Lower lobe of right lung (tissue), 2 donors: Measurements from ENCODE around the gene NSG2. TPM values are rescaled to one million over a fixed set of nuclear protein-coding genes. Genes with fewer than 3 reads are reported as not detected.

Experiments
- ATAC-seq, 2 donors: fragments of 200-7000 bp; cut with Tn5 transposase; one replicate each; pipeline ENCODE4 v1.9.1; 2020 to 2022; ENCODE audit warnings: mild to moderate bottlenecking in 2 of 2, moderate library complexity in 2 of 2
- DNase-seq: peaks from one replicate; pipeline ENCODE4 v3.0.0-alpha.2; 2020
- H3K27ac ChIP-seq: fragments of 200-600 bp; one replicate; pipeline ENCODE4 v1.8.0; 2022
- H3K27me3 ChIP-seq: fragments of 200-600 bp; one replicate; pipeline ENCODE4 v1.8.0; 2022; ENCODE audit warnings: low read depth
- H3K36me3 ChIP-seq: fragments of 200-600 bp; one replicate; pipeline ENCODE4 v1.8.0; 2022; ENCODE audit warnings: mild to moderate bottlenecking
- H3K4me1 ChIP-seq: fragments of 200-600 bp; one replicate; pipeline ENCODE4 v1.8.0; 2022
- H3K4me3 ChIP-seq: fragments of 200-600 bp; one replicate; pipeline ENCODE4 v1.8.0; 2022; ENCODE audit warnings: mild to moderate bottlenecking
- H3K9me3 ChIP-seq: fragments of 200-600 bp; one replicate; pipeline ENCODE4 v1.8.0; 2022
- CTCF ChIP-seq: fragments of 200-600 bp; IDR thresholded peaks from one replicate; pipeline ENCODE4 v1.8.0; 2022; ENCODE audit warnings: antibody characterized with exemption, mild to moderate bottlenecking
- intact Hi-C: fragments of 100-400 bp; cut with DNase I; formaldehyde crosslinking; loops from one replicate; pipeline ENCODE4 v1.11.0; 2022
- total RNA-seq: library from RNA; stranded (reverse); fragmentation: NEBNext Ultra II Directional; extraction: Animal tissue kit (Norgen Biotek cat#: 25700); gene quantifications from one replicate; pipeline ENCODE4 v1.2.1, GENCODE V29; 2021
- donor health status: DM: no; HTN: yes; CAD: no; lungs with severe emphysema.

NSG2 gene
- total RNA-seq, 1 donor from 2014 or later: not detected

- no peaks in the 10 kb centered on the region for H3K4me1 ChIP-seq
- H3K36me3 ChIP-seq: no peaks in the 10 kb centered on the region
- no peak overlapping the region for H3K4me3 ChIP-seq
- TF ChIP-seq CTCF: no peak
- intact Hi-C loops: no loop called here
- ATAC-seq: no peak
- no peak overlapping the region for H3K27ac ChIP-seq
- no peaks in the 10 kb centered on the region for H3K9me3 ChIP-seq
- no peak for DNase-seq
- peaks cover 9% of the 10 kb centered on the region for H3K27me3 ChIP-seq
These were observed 23.0 kb upstream of the NSG2 start for GRCh38 chr5:174022384-174023095.

GRCh38 chr5:174030286-174030685 lies 15.2 kb upstream of the NSG2 start:
- H3K4me1 ChIP-seq: no peaks in the 10 kb centered on the region
- intact Hi-C loops: no loop called here
- H3K36me3 ChIP-seq: no peaks in the 10 kb centered on the region
- no peaks in the 10 kb centered on the region for H3K27me3 ChIP-seq
- no peak for DNase-seq
- no peak for TF ChIP-seq CTCF
- no peak overlapping the region for H3K4me3 ChIP-seq
- H3K27ac ChIP-seq: no peak overlapping the region
- H3K9me3 ChIP-seq: peaks cover 15% of the 10 kb centered on the region
- ATAC-seq: no peak

DNA sequence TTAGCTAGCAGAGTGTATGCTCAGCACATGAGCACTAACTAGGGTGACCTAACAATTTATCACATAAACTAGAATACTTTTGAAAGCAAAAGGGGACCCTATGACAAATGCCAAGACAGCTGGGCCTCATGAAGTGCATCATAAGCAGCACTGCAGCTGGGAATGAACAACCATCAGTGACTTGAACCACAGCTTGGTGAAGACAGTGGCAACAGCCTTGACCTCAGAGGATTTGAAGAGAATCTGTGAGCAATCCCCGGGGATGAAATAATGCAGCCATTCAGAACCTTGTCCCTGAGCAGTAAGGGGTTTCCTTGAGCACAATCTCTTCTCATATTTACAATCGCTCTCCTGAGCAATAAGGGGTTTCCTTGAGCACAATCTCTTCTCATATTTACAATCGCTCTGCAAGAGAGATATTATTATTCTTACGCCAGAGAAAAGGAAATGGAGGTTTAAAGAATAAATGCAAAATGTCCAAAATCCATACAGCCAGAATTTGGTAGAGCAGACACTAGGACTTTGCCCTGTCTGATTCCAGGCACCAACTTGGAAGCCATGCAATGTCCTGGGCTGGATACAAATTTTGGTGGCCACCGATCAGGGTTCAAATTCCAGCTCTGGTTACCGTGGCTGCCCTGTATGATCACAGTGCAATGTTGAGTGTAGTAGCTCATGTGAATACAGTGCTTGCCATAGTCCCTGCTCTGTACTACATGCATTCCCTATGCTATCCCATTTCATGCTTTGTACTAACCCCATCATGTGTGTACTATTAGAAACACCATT lies 846 bp upstream of the NSG2 start:
- Histone ChIP-seq H3K9me3 (no peaks in the 10 kb centered on the region), H3K4me1 (no peaks in the 10 kb centered on the region), H3K27ac (no peak overlapping the region), H3K4me3 (no peak overlapping the region), H3K27me3 (peaks cover 14% of the 10 kb centered on the region), H3K36me3 (no peaks in the 10 kb centered on the region)
- intact Hi-C loops: loop anchor here (10.0 kb wide), 1 partner anchor 270 kb away; no protein-coding TSS in a partner anchor
- no peak for DNase-seq
- no peak for ATAC-seq
- no peak for TF ChIP-seq CTCF

GRCh38 chr5:174046558-174046957 lies 1.1 kb downstream of the NSG2 start:
- Histone ChIP-seq H3K27ac (no peak overlapping the region), H3K4me1 (no peaks in the 10 kb centered on the region), H3K27me3 (peaks cover 9% of the 10 kb centered on the region), H3K9me3 (no peaks in the 10 kb centered on the region), H3K36me3 (no peaks in the 10 kb centered on the region), H3K4me3 (no peak overlapping the region)
- intact Hi-C loops: loop anchor here (10.0 kb wide), 1 partner anchor 268 kb away; no protein-coding TSS in a partner anchor
- no peak for TF ChIP-seq CTCF
- no peak for DNase-seq
- ATAC-seq: no peak

DNA sequence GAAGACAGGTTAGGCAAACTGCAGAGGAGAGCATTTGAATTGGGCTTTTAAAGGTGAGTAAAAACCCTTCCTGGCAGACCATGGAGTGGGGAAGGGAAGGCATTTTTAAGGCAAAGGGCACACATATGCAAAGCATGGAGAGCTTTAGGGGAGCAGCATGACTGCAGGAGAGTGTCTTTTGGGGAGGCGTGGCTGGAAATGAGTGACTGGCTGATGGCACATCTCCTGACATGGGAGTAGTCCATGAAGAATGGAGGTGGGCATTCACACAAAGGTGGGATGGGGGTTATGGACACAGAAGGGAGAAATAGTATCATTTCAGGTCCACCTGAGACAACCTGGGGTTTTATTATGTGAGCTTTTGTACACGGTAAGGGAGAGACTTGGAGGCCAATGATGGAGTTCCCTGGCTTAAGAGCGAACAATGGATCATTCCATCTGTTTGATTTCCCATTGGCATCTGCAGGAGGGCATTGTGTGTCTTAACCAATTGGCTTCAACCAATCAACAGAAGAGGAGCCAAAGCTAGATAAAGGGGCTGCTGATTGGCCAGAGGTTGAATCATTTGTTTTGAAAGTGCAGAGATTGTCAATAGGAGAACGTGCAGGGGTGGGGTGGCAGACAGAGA lies 2.1 kb downstream of the NSG2 start:
- DNase-seq (no peak), ATAC-seq (no peak)
- H3K4me3 ChIP-seq: no peak overlapping the region
- H3K4me1 ChIP-seq: no peaks in the 10 kb centered on the region
- TF ChIP-seq CTCF: no peak
- H3K27me3 ChIP-seq: peaks cover 5% of the 10 kb centered on the region
- no peaks in the 10 kb centered on the region for H3K9me3 ChIP-seq
- no peak overlapping the region for H3K27ac ChIP-seq
- H3K36me3 ChIP-seq: no peaks in the 10 kb centered on the region
- intact Hi-C loops: loop anchor here (10.0 kb wide), 1 partner anchor 267 kb away; no protein-coding TSS in a partner anchor
